ENCODE data around the gene KCNMA1.

Gene KCNMA1

GRCh38 chr10:77537720-77538373 lies 99.8 kb downstream of the KCNMA1 start:
- Histone ChIP-seq H3K4me1 (no peaks in the 10 kb centered on the region), H3K27me3 (ENCODE audit: control insufficient read depth, insufficient read depth, low read length) (no peaks in the 10 kb centered on the region), H3K4me2 (ENCODE audit: low read length) (no peak overlapping the region), H3K9ac (no peak overlapping the region), H2AFZ (no peak overlapping the region), H3K79me2 (no peaks in the 10 kb centered on the region), H3K27ac (no peak overlapping the region), H3K9me3 (ENCODE audit: control insufficient read depth, low read length) (no peaks in the 10 kb centered on the region), H3K4me3 (ENCODE audit: low read depth, low read length) (no peak overlapping the region), H3K36me3 (ENCODE audit: control insufficient read depth, insufficient read depth, low read length) (no peaks in the 10 kb centered on the region)
- TF ChIP-seq CTCF (IDR thresholded peaks at IDR 0.05): no peak

GRCh38 chr10:77537071-77537470 lies 100.5 kb downstream of the KCNMA1 start:
- no peak overlapping the region for H3K4me3 ChIP-seq (ENCODE audit: low read depth, low read length)
- H3K79me2 ChIP-seq: no peaks in the 10 kb centered on the region
- TF ChIP-seq CTCF (IDR thresholded peaks at IDR 0.05): no peak
- H3K36me3 ChIP-seq (ENCODE audit: control insufficient read depth, insufficient read depth, low read length): no peaks in the 10 kb centered on the region
- H2AFZ ChIP-seq: no peak overlapping the region
- H3K27me3 ChIP-seq (ENCODE audit: control insufficient read depth, insufficient read depth, low read length): no peaks in the 10 kb centered on the region
- H3K4me2 ChIP-seq (ENCODE audit: low read length): no peak overlapping the region
- H3K9ac ChIP-seq: no peak overlapping the region
- H3K9me3 ChIP-seq (ENCODE audit: control insufficient read depth, low read length): no peaks in the 10 kb centered on the region
- H3K4me1 ChIP-seq: no peaks in the 10 kb centered on the region
- H3K27ac ChIP-seq: no peak overlapping the region

- H3K27ac ChIP-seq: no peak overlapping the region
Measured at GRCh38 chr10:77533887-77534278, 103.7 kb downstream of the KCNMA1 start.

GRCh38 chr10:77533146-77533886 lies 104.3 kb downstream of the KCNMA1 start:
- no peak overlapping the region for H3K4me2 ChIP-seq (ENCODE audit: low read length)
- H3K4me1 ChIP-seq: peaks cover 2% of the 10 kb centered on the region
- no peaks in the 10 kb centered on the region for H3K9me3 ChIP-seq (ENCODE audit: control insufficient read depth, low read length)
- no peaks in the 10 kb centered on the region for H3K27me3 ChIP-seq (ENCODE audit: control insufficient read depth, insufficient read depth, low read length)
- H3K36me3 ChIP-seq (ENCODE audit: control insufficient read depth, insufficient read depth, low read length): no peaks in the 10 kb centered on the region
- no peak overlapping the region for H3K4me3 ChIP-seq (ENCODE audit: low read depth, low read length)
- TF ChIP-seq CTCF (IDR thresholded peaks at IDR 0.05): no peak
- no peak overlapping the region for H3K27ac ChIP-seq
- no peak overlapping the region for H2AFZ ChIP-seq
- H3K79me2 ChIP-seq: no peaks in the 10 kb centered on the region
- no peak overlapping the region for H3K9ac ChIP-seq

More at GRCh38 chr10:77533887-77534278, 103.7 kb downstream of the KCNMA1 start:
- Histone ChIP-seq H3K9me3 (ENCODE audit: control insufficient read depth, low read length) (no peaks in the 10 kb centered on the region), H3K36me3 (ENCODE audit: control insufficient read depth, insufficient read depth, low read length) (no peaks in the 10 kb centered on the region), H3K4me3 (ENCODE audit: low read depth, low read length) (no peak overlapping the region), H3K9ac (no peak overlapping the region), H3K79me2 (no peaks in the 10 kb centered on the region), H3K27me3 (ENCODE audit: control insufficient read depth, insufficient read depth, low read length) (no peaks in the 10 kb centered on the region), H3K4me2 (ENCODE audit: low read length) (no peak overlapping the region), H2AFZ (no peak overlapping the region), H3K4me1 (peaks cover 2% of the 10 kb centered on the region)
- no peak for TF ChIP-seq CTCF (IDR thresholded peaks at IDR 0.05)

Data from parathyroid adenoma (tissue), 2 donors.